Hindlimb muscle (tissue), 1 donor: ENCODE results near the gene EFCAB13. TPM values are rescaled to one million over a fixed set of nuclear protein-coding genes. Genes with fewer than 3 reads are reported as not detected.
"Not testable (repeated sequence)": the region's sequence is repeated elsewhere in the genome, so short reads cannot be mapped to it uniquely, and the experiment has no call there.

Source experiments
- DNase-seq: peaks from one replicate; pipeline ENCODE4 v3.0.0-alpha.2; 2013
- polyA plus RNA-seq: library from polyadenylated mRNA; unstranded; fragments of 120-200 nt; gene quantifications from one replicate; pipeline ENCODE4 v1.2.1, GENCODE V29; 2013; ENCODE audit not compliant: insufficient read length

EFCAB13 gene
- polyA plus RNA-seq, 1 donor, result 5.2 TPM

GRCh38 chr17:47427985-47428384 is 104.2 kb downstream of the EFCAB13 start:
- DNase-seq, result no peak

GRCh38 chr17:47432240-47432639 is 108.5 kb downstream of the EFCAB13 start:
- DNase-seq, result not testable (repeated sequence)

- DNase-seq, result no peak
Measured at GRCh38 chr17:47465165-47465564, 141.4 kb downstream of the EFCAB13 start.

DNA sequence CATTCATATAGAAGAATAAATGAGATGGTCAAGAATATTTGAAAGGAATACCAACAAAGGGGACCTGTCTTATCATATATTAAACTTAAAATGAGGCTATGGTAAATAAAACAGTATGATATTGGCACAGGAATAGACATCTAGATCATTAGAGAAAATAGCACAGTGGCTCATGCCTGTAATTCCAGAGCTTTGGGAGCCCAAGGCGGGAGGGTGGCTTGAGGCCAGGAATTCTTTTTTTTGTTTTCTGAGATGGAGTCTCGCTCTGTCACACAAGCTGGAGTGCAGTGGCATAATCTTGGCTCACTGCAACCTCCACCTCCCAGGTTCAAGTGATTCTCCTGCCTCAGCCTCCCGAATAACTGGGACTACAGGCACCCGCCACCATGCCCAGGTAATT is 143.2 kb downstream of the EFCAB13 start:
- DNase-seq, result not testable (repeated sequence)

- no peak for DNase-seq
Measured at GRCh38 chr17:47470836-47471235, 147.1 kb downstream of the EFCAB13 start.

DNA sequence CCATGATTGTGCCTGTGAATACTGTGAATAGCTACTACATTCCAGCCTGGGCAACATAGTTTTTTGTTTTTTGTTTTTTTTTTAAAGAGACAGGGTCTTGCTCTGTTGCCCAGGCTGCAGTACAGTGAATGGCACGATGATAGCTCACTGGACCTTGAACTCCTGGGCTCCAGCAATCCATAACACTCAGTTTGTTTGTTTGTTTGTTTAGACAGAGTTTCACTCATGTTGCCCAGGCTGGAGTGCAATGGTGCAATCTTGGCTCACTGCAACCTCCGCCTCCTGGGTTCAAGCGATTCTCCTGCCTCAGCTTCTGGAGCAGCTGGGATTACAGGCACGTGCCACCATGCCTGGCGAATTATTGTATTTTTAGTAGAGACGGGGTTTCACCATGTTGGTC is 148.3 kb downstream of the EFCAB13 start:
- not testable (repeated sequence) for DNase-seq

Other genes with a start within 250 kb of the EFCAB13 start
- 44.6 TPM for gene CDC27, start 134.7 kb upstream of the EFCAB13 start, polyA plus RNA-seq
- 1,610 TPM for gene MYL4, start 114.6 kb upstream of the EFCAB13 start, polyA plus RNA-seq
- 10.9 TPM for gene ITGB3, start 70.1 kb upstream of the EFCAB13 start, polyA plus RNA-seq
- 154 TPM for gene NPEPPS, start 207.2 kb downstream of the EFCAB13 start, polyA plus RNA-seq